ENCODE data around the gene SAMD15.

DNA sequence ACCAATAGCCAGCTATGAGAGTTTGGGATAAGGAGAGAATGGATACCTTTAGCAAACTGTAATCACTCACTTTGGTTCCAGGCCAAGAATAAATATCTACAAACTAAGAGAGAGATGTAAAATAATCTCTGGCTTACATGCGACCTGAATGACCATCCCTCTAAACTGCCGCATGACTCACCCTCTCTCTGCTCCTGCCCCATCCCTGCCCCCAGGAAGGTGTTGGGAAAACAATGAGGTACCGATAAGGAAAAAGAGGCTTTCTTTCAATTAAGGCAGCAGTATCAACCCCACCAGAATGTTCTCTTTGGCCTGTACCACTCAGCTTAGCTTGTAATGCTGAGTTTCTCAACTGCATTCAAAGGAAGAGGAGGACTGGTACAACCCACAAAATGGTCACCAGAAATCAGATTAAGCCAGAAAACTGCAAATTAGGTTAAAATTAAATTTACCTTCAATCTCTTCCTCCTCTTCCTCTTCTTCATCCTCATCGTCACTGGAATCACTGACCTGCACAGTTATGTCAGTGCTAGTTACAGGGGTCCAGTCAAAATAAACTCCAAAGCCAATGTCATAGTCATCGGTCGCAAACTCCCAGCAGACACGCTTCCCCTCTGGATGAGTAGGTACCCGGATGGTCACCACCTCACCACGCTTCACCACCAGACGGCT, 34.3 kb upstream of the SAMD15 start:
- TF ChIP-seq CTCF (IDR thresholded peaks at IDR 0.05) (no peak), POLR2A (IDR thresholded peaks at IDR 0.05) (no peak)
